Activated naive CD4-positive, alpha-beta T cell treated with anti-CD3 and anti-CD28 coated beads, Interleukin-2, amount 10 ng/mL, durations not matched to agents 7 days and 5 days (primary cell): ENCODE results near the gene SPEG.

ENCODE experiments used
- CTCF ChIA-PET: fragments of 350-600 bp; sonication (Branson Sonifier 250); formaldehyde crosslinking; loops from one replicate; lab custom pipeline; 2021; ENCODE audit warnings: antibody characterized with exemption; lab: Charles Lee
- DNase-seq: peaks from one replicate; pipeline ENCODE4 v3.0.0-alpha.2; 2020
- H3K27ac Mint-ChIP-seq: one replicate; pipeline ENCODE4 v1.8.0; 2021; ENCODE audit warnings: mild to moderate bottlenecking, moderate library complexity, mixed read lengths
- H3K27me3 Mint-ChIP-seq: one replicate; pipeline ENCODE4 v1.8.0; 2021; ENCODE audit warnings: mild to moderate bottlenecking, mixed read lengths
- H3K36me3 Mint-ChIP-seq: one replicate; pipeline ENCODE4 v1.8.0; 2021; ENCODE audit warnings: mixed read lengths
- H3K4me1 Mint-ChIP-seq: one replicate; pipeline ENCODE4 v1.8.0; 2021; ENCODE audit warnings: mixed read lengths
- H3K4me3 Mint-ChIP-seq: one replicate; pipeline ENCODE4 v1.8.0; 2021; ENCODE audit warnings: mild to moderate bottlenecking, moderate library complexity, mixed read lengths
- H3K9me3 Mint-ChIP-seq: one replicate; pipeline ENCODE4 v1.8.0; 2021; ENCODE audit warnings: mixed read lengths

SPEG gene

DNA sequence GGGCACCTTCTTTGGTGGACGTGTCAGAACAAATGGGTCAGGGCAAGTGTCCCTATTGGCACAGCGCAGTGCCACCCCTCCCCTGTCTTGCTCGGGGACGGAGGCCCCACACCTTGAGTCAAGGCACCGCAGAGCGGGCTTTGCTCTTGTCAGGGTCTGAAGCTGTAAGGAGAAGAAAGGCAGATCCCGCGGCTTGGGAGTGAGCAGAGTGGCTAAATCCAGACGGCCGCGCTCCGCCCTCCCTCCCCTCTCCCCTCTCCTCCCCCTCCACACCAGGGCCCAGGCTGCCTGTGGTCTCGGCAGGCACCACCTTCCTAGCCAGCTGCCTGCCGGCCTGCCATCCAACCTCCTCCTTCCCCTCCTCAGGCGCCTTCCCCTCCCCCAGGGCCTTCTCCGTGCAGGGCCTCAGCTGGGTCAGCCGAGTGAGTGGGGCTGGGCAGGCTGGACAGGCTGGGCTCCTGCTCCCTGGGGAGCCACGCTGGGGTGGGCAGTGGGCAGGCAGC, 25.8 kb downstream of the SPEG start:
- Mint-ChIP-seq H3K4me1 (peaks cover 3% of the 10 kb centered on the region), H3K4me3 (no peak overlapping the region), H3K9me3 (no peaks in the 10 kb centered on the region), H3K27ac (no peak overlapping the region), H3K36me3 (no peaks in the 10 kb centered on the region), H3K27me3 (peaks cover 7% of the 10 kb centered on the region)
- DNase-seq, result no peak
- CTCF ChIA-PET, result interaction anchor here (1.3 to 3.2 kb wide), 3 partner anchors 38 to 69 kb away, joined by 5 to 19 read pairs (median 6); partner anchors contain the start of gene GMPPA

DNA sequence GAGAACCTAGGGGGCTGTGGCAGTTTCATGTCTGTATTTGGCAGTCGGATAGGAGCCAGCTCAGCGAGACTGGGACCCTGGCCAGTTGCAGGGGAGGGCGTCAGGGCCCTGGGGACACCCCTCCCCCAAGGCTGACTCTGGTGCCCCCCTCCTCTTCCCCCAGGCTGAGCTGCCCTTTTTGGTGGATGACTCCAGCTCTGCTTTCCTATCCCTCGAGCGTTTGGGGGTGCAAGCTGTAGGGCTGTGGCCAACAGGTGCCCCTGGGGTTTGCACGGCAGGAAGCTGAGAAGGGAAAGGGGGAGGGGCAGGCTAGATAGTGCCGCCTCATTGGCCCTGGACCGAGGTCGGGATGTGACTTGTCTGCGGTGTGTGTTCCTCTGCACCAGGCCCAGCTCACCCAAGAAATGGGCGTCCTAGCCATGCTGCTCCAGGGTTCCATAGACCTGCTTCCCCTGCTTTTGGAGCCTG, 26.4 kb downstream of the SPEG start:
- CTCF ChIA-PET, result interaction anchor here (1.1 to 3.2 kb wide), 4 partner anchors 11 to 68 kb away, joined by 4 to 19 read pairs (median 6); partner anchors contain the start of gene GMPPA
- Mint-ChIP-seq H3K4me1 (peaks cover 3% of the 10 kb centered on the region), H3K4me3 (no peak overlapping the region), H3K27ac (no peak overlapping the region), H3K36me3 (no peaks in the 10 kb centered on the region), H3K27me3 (peaks cover 4% of the 10 kb centered on the region), H3K9me3 (no peaks in the 10 kb centered on the region)
- DNase-seq, result peak; percentile 40

GRCh38 chr2:219461669-219462068, 27.0 kb downstream of the SPEG start:
- Mint-ChIP-seq H3K27me3 (peaks cover 4% of the 10 kb centered on the region), H3K36me3 (no peaks in the 10 kb centered on the region), H3K4me3 (no peak overlapping the region), H3K9me3 (no peaks in the 10 kb centered on the region), H3K27ac (no peak overlapping the region), H3K4me1 (peaks cover 3% of the 10 kb centered on the region)
- CTCF ChIA-PET, result interaction anchor here (1.1 to 3.2 kb wide), 4 partner anchors 12 to 68 kb away, joined by 4 to 19 read pairs (median 6); partner anchors contain the start of gene GMPPA
- DNase-seq, result no peak

GRCh38 chr2:219462349-219462748, 27.7 kb downstream of the SPEG start:
- H3K9me3 Mint-ChIP-seq, result no peaks in the 10 kb centered on the region
- H3K27ac Mint-ChIP-seq, result no peak overlapping the region
- H3K36me3 Mint-ChIP-seq, result no peaks in the 10 kb centered on the region
- H3K4me3 Mint-ChIP-seq, result no peak overlapping the region
- CTCF ChIA-PET, result interaction anchor here (0.8 to 3.2 kb wide), 4 partner anchors 15 to 67 kb away, joined by 3 to 19 read pairs (median 3); no protein-coding TSS in a partner anchor
- no peak for DNase-seq
- peaks cover 3% of the 10 kb centered on the region for H3K4me1 Mint-ChIP-seq
- H3K27me3 Mint-ChIP-seq, result peaks cover 4% of the 10 kb centered on the region

GRCh38 chr2:219464286-219465032, 29.8 kb downstream of the SPEG start:
- Mint-ChIP-seq H3K4me1 (peaks cover 3% of the 10 kb centered on the region), H3K27ac (no peak overlapping the region), H3K27me3 (no peaks in the 10 kb centered on the region), H3K36me3 (no peaks in the 10 kb centered on the region), H3K9me3 (no peaks in the 10 kb centered on the region), H3K4me3 (no peak overlapping the region)
- DNase-seq, result no peak
- CTCF ChIA-PET, result interaction anchor here (0.9 to 1.8 kb wide), 3 partner anchors 15 to 62 kb away, joined by 3 to 6 read pairs (median 3); no protein-coding TSS in a partner anchor

- DNase-seq, result no peak
- H3K4me3 Mint-ChIP-seq, result no peak overlapping the region
- H3K27ac Mint-ChIP-seq, result no peak overlapping the region
- peaks cover 3% of the 10 kb centered on the region for H3K4me1 Mint-ChIP-seq
- no peaks in the 10 kb centered on the region for H3K36me3 Mint-ChIP-seq
- no peaks in the 10 kb centered on the region for H3K27me3 Mint-ChIP-seq
- H3K9me3 Mint-ChIP-seq, result no peaks in the 10 kb centered on the region
- CTCF ChIA-PET, result no interaction called here
Measured at GRCh38 chr2:219465659-219466561, 31.3 kb downstream of the SPEG start.

DNA sequence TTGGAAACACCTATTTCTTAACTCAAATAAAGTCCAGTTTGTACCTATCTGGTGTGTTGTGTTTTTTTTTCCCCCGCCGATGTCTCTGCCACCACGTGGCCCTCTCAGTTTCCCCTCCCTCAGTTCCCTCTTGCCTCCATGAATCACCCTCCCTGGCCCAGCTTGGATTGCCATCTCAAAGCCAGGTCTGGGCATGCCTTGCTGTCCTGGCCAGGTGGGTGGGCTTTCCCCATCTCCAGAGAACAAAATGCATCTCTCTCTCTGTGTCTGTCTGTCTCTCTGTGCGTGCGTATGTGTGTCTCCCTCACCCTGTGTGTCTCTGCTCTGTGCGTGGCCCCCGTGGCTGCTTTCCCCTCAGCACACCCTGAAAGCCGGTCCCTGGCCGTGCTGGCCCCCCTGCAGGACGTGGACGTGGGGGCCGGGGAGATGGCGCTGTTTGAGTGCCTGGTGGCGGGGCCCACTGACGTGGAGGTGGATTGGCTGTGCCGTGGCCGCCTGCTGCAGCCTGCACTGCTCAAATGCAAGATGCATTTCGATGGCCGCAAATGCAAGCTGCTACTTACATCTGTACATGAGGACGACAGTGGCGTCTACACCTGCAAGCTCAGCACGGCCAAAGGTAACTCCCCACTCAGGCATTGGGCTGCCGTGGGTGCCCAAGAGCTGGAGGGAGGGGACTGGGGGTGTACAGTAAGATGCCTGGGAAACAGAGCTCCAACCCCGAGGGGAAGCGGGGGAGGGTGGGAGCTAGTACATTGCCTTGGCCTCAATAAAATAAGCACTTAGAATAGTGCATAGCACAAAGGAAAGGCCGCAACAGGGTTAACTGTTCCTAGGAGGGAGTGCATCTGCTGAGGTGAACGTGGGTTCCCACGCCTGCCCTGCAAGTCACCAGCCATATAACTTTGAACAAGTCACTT, 32.4 kb downstream of the SPEG start:
- DNase-seq, result no peak
- Mint-ChIP-seq H3K9me3 (no peaks in the 10 kb centered on the region), H3K27ac (no peak overlapping the region), H3K4me1 (no peaks in the 10 kb centered on the region), H3K27me3 (no peaks in the 10 kb centered on the region), H3K36me3 (no peaks in the 10 kb centered on the region), H3K4me3 (no peak overlapping the region)
- CTCF ChIA-PET, result interaction anchor here (0.8 to 1.0 kb wide), 3 partner anchors 8 to 63 kb away, joined by 3 to 5 read pairs (median 4); no protein-coding TSS in a partner anchor

- Mint-ChIP-seq H3K4me3 (no peak overlapping the region), H3K9me3 (no peaks in the 10 kb centered on the region), H3K27me3 (no peaks in the 10 kb centered on the region), H3K36me3 (no peaks in the 10 kb centered on the region), H3K27ac (no peak overlapping the region), H3K4me1 (no peaks in the 10 kb centered on the region)
- no peak for DNase-seq
- CTCF ChIA-PET, result interaction anchor here (0.8 to 1.0 kb wide), 3 partner anchors 8 to 62 kb away, joined by 3 to 5 read pairs (median 4); no protein-coding TSS in a partner anchor
Measured at GRCh38 chr2:219467736-219468075, 33.1 kb downstream of the SPEG start.

DNA sequence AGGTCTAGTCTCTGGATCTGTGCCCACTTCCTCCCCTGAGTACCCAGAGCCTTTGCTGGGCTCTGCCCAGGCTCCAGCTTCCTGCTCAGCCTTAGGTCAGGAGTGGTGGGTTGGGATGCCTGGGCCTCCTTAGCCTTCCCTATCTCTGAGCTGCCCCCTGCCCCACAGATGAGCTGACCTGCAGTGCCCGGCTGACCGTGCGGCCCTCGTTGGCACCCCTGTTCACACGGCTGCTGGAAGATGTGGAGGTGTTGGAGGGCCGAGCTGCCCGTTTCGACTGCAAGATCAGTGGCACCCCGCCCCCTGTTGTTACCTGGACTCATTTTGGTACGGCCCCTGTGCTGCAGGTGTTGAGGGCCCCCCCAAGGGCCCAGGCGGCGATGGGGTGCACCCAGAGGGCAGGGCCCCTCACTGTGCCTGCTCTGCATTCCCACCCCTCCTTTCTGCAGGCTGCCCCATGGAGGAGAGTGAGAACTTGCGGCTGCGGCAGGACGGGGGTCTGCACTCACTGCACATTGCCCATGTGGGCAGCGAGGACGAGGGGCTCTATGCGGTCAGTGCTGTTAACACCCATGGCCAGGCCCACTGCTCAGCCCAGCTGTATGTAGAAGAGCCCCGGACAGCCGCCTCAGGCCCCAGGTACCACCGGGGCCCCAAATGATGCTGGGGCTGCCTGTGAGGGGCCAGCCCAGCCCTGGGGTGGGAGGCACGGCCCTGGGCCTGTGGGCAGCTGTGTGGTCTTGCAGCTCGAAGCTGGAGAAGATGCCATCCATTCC, 34.0 kb downstream of the SPEG start:
- CTCF ChIA-PET, result interaction anchor here (0.6 to 1.4 kb wide), 3 partner anchors 9 to 57 kb away, joined by 3 to 4 read pairs (median 3); no protein-coding TSS in a partner anchor
- H3K4me1 Mint-ChIP-seq, result no peaks in the 10 kb centered on the region
- no peak overlapping the region for H3K4me3 Mint-ChIP-seq
- no peak overlapping the region for H3K27ac Mint-ChIP-seq
- no peaks in the 10 kb centered on the region for H3K27me3 Mint-ChIP-seq
- no peaks in the 10 kb centered on the region for H3K36me3 Mint-ChIP-seq
- no peaks in the 10 kb centered on the region for H3K9me3 Mint-ChIP-seq
- DNase-seq, result no peak

DNA sequence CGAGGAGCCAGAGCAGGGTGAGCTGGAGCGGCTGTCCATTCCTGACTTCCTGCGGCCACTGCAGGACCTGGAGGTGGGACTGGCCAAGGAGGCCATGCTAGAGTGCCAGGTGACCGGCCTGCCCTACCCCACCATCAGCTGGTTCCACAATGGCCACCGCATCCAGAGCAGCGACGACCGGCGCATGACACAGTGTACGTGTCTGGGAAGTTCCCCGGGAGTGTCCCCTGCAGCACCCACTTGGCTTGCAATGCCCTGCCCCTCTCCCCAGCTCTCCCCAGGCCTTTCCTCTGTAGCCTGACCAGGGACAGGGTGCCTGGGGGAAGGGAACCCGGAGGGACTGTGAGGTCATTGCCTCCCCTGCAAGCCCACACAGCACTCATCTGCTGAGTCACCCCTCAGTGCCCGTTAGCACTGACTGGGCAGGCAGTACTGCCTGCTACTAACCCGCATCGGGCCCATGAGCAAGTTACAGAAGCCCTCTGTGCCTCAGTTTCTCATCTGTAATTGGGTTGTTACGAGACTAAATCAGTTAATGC, 34.6 kb downstream of the SPEG start:
- CTCF ChIA-PET, result interaction anchor here (1.4 kb wide), 1 partner anchor 16 kb away, joined by 3 read pairs; no protein-coding TSS in a partner anchor
- Mint-ChIP-seq H3K36me3 (no peaks in the 10 kb centered on the region), H3K9me3 (no peaks in the 10 kb centered on the region), H3K27me3 (no peaks in the 10 kb centered on the region), H3K4me3 (no peak overlapping the region), H3K27ac (no peak overlapping the region), H3K4me1 (no peaks in the 10 kb centered on the region)
- no peak for DNase-seq

GRCh38 chr2:219470429-219470828, 35.8 kb downstream of the SPEG start:
- no peak overlapping the region for H3K4me3 Mint-ChIP-seq
- CTCF ChIA-PET, result interaction anchor here (0.9 to 1.7 kb wide), 2 partner anchors 59 to 121 kb away, joined by 3 to 7 read pairs; no protein-coding TSS in a partner anchor
- no peak for DNase-seq

More at GRCh38 chr2:219470429-219470828, 35.8 kb downstream of the SPEG start:
- Mint-ChIP-seq H3K9me3 (no peaks in the 10 kb centered on the region), H3K27ac (no peak overlapping the region), H3K4me1 (no peaks in the 10 kb centered on the region), H3K36me3 (no peaks in the 10 kb centered on the region), H3K27me3 (peaks cover 4% of the 10 kb centered on the region)
